Neural crest cell (in vitro differentiated cells): ENCODE data around the gene CCDC12. TPM values are rescaled to one million over a fixed set of nuclear protein-coding genes. Genes with fewer than 3 reads are reported as not detected.

Experiments
- DNase-seq: peaks from one replicate; pipeline ENCODE4 v3.0.0; 2021; ENCODE audit warnings: low read depth, mixed read lengths, low spot score
- H3K27ac Mint-ChIP-seq: one replicate; pipeline ENCODE4 v1.8.0; 2021; ENCODE audit warnings: mild to moderate bottlenecking, mixed read lengths; ENCODE audit not compliant: unreplicated experiment
- H3K27me3 Mint-ChIP-seq: 2 replicates; pipeline ENCODE4 v1.8.0; 2021; ENCODE audit warnings: low read depth, mild to moderate bottlenecking, mixed read lengths
- H3K36me3 Mint-ChIP-seq: 2 replicates; pipeline ENCODE4 v1.8.0; 2021; ENCODE audit warnings: low read depth, mild to moderate bottlenecking, mixed read lengths
- H3K4me1 Mint-ChIP-seq: 2 replicates; pipeline ENCODE4 v1.8.0; 2021; ENCODE audit warnings: mixed read lengths
- H3K4me3 Mint-ChIP-seq: one replicate; pipeline ENCODE4 v1.8.0; 2021; ENCODE audit warnings: mild to moderate bottlenecking, mixed read lengths
- H3K9me3 Mint-ChIP-seq: 2 replicates; pipeline ENCODE4 v1.8.0; 2021; ENCODE audit warnings: mixed read lengths
- total RNA-seq: library from RNA; stranded (reverse); gene quantifications from 2 replicates; pipeline ENCODE4 v1.2.1, GENCODE V29; 2021
- TF ChIP-seq, protein P1 (sequence below): fragments of 200-600 bp; sonication (generic); conservative IDR thresholded peaks from 2 replicates; pipeline ENCODE4 v1.5.0; 2021; ENCODE audit warnings: antibody characterized with exemption, mild to moderate bottlenecking

Gene CCDC12
- total RNA-seq, 1 donor from 2014 or later = 54.3 TPM

DNA sequence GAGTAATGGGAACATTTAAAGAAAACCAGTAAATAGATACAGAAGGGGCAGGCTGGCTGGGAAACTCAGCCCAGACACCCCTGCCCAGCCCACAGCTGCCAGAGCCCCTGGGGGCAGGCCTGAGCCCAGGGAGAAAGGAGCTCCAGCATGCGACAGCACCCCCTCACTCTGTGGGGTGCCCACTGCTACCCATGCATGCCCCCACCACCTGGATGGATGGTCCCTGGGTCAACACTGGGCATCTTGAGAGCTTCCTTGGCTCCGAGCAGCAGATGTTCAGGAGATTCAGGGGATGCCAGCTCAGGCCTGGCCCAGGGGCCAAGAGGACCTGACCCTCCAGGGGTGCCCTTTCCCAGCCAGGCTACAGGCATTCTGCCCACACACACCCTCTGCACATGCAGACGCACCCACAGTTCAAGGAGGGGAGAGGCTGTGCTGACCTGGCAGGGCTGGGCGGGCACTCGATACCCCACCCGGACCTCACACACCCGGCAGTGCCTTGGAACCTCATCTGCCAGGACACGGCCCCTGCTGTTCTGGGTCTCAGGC is 67.5 kb downstream of the CCDC12 start:
- peaks cover 6% of the 10 kb centered on the region for H3K36me3 Mint-ChIP-seq
- H3K9me3 Mint-ChIP-seq = no peaks in the 10 kb centered on the region
- no peak for DNase-seq
- H3K27ac Mint-ChIP-seq = no peak overlapping the region
- TF ChIP-seq, protein P1, sequence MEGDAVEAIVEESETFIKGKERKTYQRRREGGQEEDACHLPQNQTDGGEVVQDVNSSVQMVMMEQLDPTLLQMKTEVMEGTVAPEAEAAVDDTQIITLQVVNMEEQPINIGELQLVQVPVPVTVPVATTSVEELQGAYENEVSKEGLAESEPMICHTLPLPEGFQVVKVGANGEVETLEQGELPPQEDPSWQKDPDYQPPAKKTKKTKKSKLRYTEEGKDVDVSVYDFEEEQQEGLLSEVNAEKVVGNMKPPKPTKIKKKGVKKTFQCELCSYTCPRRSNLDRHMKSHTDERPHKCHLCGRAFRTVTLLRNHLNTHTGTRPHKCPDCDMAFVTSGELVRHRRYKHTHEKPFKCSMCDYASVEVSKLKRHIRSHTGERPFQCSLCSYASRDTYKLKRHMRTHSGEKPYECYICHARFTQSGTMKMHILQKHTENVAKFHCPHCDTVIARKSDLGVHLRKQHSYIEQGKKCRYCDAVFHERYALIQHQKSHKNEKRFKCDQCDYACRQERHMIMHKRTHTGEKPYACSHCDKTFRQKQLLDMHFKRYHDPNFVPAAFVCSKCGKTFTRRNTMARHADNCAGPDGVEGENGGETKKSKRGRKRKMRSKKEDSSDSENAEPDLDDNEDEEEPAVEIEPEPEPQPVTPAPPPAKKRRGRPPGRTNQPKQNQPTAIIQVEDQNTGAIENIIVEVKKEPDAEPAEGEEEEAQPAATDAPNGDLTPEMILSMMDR = no peak
- H3K4me3 Mint-ChIP-seq = no peak overlapping the region
- peaks cover 6% of the 10 kb centered on the region for H3K4me1 Mint-ChIP-seq
- H3K27me3 Mint-ChIP-seq = no peaks in the 10 kb centered on the region

DNA sequence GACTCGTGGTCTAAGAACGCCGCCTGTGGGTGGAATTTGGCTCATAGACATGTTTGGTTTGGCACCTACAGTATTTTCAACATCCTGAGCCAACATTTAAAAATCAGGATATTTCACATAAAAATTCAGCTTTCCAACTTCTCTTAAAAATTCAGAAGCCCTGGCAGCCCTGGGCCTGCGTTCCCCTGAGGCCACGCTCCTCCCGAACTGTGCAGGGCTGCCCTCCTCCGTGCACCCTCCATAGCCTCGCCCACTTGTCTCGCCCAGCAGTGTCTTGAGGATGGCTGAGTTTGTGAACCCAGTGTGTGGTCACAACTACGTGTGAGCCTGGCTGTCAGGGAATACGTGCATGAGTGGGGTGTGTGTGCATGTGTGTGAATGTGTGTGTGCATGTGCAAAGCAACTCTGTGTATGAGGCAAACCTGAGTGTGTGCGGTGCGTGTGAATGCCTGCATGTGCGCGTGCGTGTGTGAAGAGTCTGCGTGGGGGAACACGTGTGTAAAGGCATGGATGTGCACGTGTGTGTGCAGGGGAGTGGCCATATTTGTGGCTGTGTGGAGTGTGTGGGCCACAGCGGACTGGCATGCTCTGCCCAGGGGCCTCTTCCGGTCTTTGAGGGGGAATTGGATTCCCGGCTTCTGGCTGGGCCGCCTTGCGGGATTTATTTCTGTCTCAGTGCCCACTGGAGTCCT is 68.1 kb downstream of the CCDC12 start:
- Mint-ChIP-seq H3K27me3 (no peaks in the 10 kb centered on the region), H3K9me3 (no peaks in the 10 kb centered on the region), H3K4me3 (no peak overlapping the region), H3K27ac (no peak overlapping the region), H3K4me1 (peaks cover 6% of the 10 kb centered on the region), H3K36me3 (peaks cover 3% of the 10 kb centered on the region)
- TF ChIP-seq, protein P1 = no peak
- DNase-seq = no peak

DNA sequence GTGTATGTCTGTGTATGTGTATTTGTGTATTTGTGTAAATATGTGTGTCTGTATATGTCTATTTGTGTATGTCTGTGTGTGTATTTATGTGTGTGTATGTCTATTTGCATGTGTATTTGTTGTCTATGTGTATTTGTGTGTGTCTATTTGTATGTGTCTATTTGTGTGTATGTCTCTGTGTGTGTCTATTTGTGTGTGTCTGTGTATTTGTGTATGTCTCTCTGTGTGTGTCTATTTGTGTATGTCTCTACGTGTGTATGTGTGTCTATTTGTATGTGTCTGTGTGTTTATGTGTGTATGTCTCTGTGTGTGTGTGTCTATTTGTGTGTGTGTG is 68.6 kb downstream of the CCDC12 start:
- Mint-ChIP-seq H3K9me3 (no peaks in the 10 kb centered on the region), H3K36me3 (peaks cover 2% of the 10 kb centered on the region), H3K4me3 (no peak overlapping the region), H3K27ac (no peak overlapping the region), H3K4me1 (peaks cover 6% of the 10 kb centered on the region), H3K27me3 (no peaks in the 10 kb centered on the region)
- TF ChIP-seq, protein P1 = no peak
- DNase-seq = no peak

DNA sequence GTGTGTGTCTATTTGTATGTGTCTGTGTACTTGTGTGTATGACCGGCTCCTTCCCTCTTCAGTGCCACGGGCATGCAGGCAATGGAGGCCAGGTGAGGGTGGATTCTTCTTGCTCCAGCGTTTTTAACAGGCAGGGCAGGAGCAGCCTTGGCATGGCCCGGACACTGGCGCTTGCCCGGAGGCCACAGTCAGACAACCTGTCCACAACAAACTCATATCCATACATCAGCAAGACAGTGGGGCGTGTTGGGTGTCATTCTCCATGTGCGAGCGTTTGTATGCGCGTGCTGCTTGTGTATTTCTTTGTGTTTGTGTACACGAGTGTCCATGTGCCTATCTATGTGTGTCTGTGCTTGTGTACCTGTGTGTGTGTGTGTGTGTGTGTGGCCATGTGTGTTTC is 69.3 kb downstream of the CCDC12 start:
- no peaks in the 10 kb centered on the region for H3K9me3 Mint-ChIP-seq
- H3K4me1 Mint-ChIP-seq = peaks cover 6% of the 10 kb centered on the region
- no peak overlapping the region for H3K4me3 Mint-ChIP-seq
- peaks cover 1% of the 10 kb centered on the region for H3K36me3 Mint-ChIP-seq
- TF ChIP-seq, protein P1 = no peak
- no peak for DNase-seq
- H3K27me3 Mint-ChIP-seq = no peaks in the 10 kb centered on the region
- no peak overlapping the region for H3K27ac Mint-ChIP-seq

DNA sequence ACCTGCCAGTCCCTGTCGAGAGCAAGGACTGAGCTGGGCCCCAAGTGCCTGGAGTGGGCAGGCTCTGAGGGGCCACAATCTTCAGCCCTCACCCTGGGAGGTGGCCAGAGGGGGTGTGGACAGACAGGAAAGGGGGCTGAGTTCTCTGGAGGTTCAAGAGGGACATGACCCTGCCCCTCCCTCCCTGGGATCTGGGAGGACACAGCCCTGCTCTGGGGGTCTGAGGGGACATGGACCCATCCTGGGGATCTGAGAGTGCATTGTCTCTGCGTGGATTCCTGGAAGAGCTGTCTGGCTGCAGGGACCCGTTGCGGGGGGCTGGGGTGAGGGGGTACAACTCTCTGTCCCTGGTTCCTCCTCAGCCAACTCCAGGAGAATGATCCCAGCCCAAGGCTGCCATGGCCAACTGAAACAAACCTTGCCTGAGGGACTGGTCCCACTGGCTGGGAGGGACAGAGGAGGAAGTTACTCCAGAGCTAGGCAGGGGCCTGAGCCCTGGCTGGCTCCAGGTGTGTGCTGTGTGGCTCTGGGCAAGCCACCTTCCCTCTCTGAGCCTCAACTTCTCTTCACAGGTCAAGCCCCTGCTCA is 70.0 kb downstream of the CCDC12 start:
- Mint-ChIP-seq H3K27me3 (no peaks in the 10 kb centered on the region), H3K9me3 (no peaks in the 10 kb centered on the region), H3K4me3 (no peak overlapping the region), H3K36me3 (no peaks in the 10 kb centered on the region), H3K27ac (no peak overlapping the region), H3K4me1 (peaks cover 6% of the 10 kb centered on the region)
- no peak for DNase-seq
- TF ChIP-seq, protein P1 = no peak
